Islet precursor cell (in vitro differentiated cells): ENCODE results near the gene ATOH8.

Experiments
- DNase-seq: peaks from one replicate; pipeline ENCODE4 v3.0.0-alpha.2; 2018

ATOH8 gene

GRCh38 chr2:85737961-85738360 lies 15.8 kb upstream of the ATOH8 start:
- DNase-seq = no peak

- DNase-seq = no peak
Measured at GRCh38 chr2:85740193-85740592, 13.6 kb upstream of the ATOH8 start.

- DNase-seq = no peak
Measured at GRCh38 chr2:85741211-85741832, 12.5 kb upstream of the ATOH8 start.

GRCh38 chr2:85741833-85742455 lies 11.8 kb upstream of the ATOH8 start:
- no peak for DNase-seq

GRCh38 chr2:85743304-85743978 lies 10.3 kb upstream of the ATOH8 start:
- no peak for DNase-seq

GRCh38 chr2:85744055-85744454 lies 9.7 kb upstream of the ATOH8 start:
- DNase-seq = no peak

GRCh38 chr2:85744741-85745601 lies 8.8 kb upstream of the ATOH8 start:
- DNase-seq = no peak

- DNase-seq = no peak
Measured at GRCh38 chr2:85745619-85746018, 8.2 kb upstream of the ATOH8 start.

GRCh38 chr2:85746321-85747004 lies 7.3 kb upstream of the ATOH8 start:
- no peak for DNase-seq

GRCh38 chr2:85747441-85747840 lies 6.3 kb upstream of the ATOH8 start:
- no peak for DNase-seq

- no peak for DNase-seq
Measured at GRCh38 chr2:85748039-85748734, 5.6 kb upstream of the ATOH8 start.

GRCh38 chr2:85748985-85749875 lies 4.6 kb upstream of the ATOH8 start:
- peak; percentile 49 for DNase-seq

- DNase-seq = peak; percentile 82
Measured at GRCh38 chr2:85750587-85751575, 2.9 kb upstream of the ATOH8 start.

- peak; percentile 53 for DNase-seq
Measured at GRCh38 chr2:85751627-85752026, 2.2 kb upstream of the ATOH8 start.

- no peak for DNase-seq
Measured at GRCh38 chr2:85753035-85753524, 711 bp upstream of the ATOH8 start.

GRCh38 chr2:85754313-85755095 lies 713 bp downstream of the ATOH8 start:
- peak; percentile 81 for DNase-seq

GRCh38 chr2:85755122-85756027 lies 1.6 kb downstream of the ATOH8 start:
- no peak for DNase-seq

- no peak for DNase-seq
Measured at GRCh38 chr2:85756195-85756594, 2.4 kb downstream of the ATOH8 start.
